ENCODE data around the gene MBNL3. TPM values are rescaled to one million over a fixed set of nuclear protein-coding genes. Genes with fewer than 3 reads are reported as not detected.

MBNL3 gene
- total RNA-seq (2022; extraction: Qiagen RNA extraction), result 0.01 to 0.04 TPM in 2 of 5 replicates, not detected in the others

GRCh38 chrX:132488819-132489577 is at the start of gene MBNL3:
MBNL3 (minus strand) TSS chrX:132489038; CDS start chrX:132439611, 49,427 bp downstream.

